GM12874 (cell line): ENCODE data around the gene EFCAB6.

ENCODE experiments used
- TF ChIP-seq, protein P1 (sequence below): IDR thresholded peaks from 2 replicates; pipeline ENCODE4 v1.5.1; 2011; ENCODE audit warnings: low read depth, mild to moderate bottlenecking, control low read depth, low read length, moderate library complexity; ENCODE audit not compliant: insufficient read depth

The EFCAB6 gene

DNA sequence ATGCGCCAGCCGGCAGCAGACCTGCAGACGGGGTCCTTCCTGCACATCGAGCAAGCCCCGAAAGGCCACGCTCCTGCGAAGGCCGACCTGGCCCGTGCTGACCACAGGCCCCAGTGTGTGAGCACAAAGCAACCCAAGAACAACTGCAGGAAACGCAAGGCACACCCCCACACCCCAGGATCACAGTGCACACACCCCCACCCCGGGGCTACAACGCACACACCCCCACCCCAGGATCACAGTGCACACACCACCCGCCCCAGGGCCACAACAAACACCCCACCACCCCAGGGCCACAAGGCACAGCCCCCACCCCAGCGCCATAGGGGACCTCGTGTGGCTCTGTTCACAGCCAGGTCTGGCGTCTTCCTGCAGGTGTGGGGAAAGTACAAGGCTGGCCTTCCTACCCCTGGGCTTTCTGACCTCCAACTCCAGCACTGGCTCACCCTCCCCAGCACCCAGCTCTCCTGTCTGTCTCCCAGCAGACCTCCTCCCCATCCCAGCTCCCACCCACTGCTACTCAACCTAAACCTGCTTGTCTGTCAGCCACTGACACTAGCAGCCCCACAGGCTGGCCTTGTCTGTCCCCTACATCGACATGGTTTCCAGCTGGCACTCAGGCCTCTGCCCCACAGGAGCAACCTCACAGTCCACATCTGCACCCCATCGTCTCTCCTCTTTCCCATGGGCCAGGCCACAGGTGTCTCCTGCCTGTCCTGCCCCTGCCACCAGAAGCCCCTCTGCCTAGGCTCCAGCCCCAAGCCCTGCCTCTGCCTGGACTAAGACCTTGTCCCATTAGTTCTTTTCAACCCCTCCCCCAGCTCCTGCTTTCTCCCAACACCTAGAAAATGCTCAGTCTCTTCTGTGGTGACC is 20.5 kb upstream of the EFCAB6 start:
- TF ChIP-seq, protein P1, sequence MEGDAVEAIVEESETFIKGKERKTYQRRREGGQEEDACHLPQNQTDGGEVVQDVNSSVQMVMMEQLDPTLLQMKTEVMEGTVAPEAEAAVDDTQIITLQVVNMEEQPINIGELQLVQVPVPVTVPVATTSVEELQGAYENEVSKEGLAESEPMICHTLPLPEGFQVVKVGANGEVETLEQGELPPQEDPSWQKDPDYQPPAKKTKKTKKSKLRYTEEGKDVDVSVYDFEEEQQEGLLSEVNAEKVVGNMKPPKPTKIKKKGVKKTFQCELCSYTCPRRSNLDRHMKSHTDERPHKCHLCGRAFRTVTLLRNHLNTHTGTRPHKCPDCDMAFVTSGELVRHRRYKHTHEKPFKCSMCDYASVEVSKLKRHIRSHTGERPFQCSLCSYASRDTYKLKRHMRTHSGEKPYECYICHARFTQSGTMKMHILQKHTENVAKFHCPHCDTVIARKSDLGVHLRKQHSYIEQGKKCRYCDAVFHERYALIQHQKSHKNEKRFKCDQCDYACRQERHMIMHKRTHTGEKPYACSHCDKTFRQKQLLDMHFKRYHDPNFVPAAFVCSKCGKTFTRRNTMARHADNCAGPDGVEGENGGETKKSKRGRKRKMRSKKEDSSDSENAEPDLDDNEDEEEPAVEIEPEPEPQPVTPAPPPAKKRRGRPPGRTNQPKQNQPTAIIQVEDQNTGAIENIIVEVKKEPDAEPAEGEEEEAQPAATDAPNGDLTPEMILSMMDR = no peak

DNA sequence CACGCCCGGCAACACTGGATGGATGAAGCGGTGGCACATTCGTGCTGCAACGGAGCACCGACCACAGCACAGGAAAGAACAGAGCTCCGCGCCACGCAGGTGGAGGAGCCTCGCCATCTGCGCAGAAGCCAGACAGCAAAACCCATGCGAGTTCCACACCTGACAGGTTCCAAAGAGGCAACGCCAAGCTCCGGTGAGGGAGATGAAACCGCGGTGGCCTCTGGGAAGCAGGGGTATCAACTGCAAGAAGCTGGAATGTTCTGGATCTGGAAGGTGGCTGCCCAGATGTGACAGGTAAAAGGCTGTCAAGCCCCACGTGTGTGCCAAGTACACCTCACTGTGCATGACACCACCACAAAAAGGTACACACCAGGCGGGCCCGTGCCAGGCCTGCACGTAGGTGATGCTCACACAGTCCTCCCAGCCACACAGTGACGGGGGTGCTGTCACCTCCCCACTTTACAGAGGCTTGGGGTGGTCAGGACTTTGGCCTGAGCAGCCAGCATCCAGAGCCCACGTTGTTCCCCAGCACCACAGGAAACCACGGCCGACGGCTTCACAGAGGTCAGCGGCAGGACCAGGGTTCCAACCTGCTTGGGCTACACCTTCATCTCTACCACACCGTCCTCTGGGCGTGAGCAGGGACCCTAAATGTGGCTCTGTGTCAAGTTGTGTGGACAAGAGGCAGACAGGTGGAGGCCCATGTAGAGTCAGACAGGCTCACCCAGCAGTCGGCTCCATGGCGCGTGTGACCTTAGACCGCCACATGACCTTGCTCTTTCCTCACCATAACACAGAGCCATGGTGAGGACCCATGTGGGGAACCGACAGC is 19.7 kb upstream of the EFCAB6 start:
- TF ChIP-seq, protein P1 = no peak

DNA sequence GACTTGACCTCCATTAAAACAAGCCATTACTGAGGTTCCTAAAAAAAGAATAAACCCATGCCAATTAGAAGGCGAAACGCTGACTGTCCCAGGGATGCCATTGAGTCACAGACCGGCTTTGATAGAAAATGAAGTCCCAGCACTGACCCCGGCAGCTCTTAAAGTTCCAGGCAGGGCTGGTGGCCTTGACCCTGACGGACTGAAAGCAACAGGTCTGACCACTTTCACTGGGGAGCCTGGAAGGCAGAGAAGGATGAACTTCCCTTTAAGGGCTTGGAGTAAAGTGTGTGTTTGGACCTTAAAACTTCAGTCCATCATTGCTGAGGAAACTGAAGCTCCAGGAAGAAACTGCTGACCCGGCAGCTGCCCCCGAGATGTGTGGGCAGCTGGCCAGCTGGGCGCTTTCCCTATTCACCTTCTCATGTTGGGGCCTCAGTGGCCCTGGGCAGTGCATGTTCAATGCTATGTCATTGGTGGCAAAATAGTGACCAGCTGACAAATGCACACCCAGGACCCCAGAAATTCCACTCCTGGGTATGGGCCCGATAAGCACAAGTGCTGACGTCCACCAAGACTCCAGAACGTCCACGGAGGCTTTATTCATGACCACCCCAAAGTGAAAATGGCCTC is 18.9 kb upstream of the EFCAB6 start:
- TF ChIP-seq, protein P1 = no peak

DNA sequence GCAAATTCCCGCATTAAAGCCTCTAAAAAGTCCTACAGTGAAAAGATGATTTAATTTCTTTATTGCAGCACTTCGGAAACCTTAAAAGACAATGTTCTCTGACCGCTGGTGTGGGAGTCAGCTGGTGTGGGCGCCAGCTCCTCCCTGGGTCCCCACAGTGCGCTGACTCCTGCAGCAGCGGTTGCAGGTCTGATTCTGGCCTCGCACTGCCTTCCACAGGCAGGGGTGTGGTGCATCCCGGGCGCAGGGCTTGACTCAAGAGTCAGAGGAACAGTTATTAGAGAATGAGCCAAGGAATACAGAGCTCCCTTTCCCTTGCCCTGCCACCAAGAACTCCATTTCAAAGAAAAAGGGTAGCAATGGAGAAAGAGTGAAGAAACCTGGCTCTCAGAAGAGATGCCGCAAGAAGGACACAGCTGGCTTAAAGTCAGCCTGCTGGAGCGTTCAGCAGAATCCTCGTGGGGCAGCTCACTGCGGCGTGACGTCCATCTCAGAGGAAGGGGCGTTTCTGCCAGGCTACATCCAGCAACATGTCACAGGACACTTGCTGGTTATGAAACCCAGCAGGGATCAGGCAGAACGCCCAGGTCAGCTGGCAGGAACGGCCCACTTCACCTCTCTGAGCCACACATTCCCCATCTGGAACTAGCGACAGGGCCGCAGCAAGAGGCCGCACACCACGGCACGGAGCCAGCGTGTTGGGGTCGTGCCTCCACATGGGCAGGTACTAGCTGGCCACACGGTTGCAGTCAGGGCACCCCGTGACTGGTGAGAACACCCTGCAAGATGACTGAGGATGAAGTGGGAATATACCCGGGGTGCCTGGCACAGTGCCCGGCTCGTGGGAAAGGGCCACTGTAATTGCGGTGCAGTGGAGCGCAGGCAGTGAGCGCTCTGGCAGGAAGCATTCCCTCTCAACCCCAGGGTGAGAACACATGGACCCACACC is 18.1 kb upstream of the EFCAB6 start:
- TF ChIP-seq, protein P1 = no peak

DNA sequence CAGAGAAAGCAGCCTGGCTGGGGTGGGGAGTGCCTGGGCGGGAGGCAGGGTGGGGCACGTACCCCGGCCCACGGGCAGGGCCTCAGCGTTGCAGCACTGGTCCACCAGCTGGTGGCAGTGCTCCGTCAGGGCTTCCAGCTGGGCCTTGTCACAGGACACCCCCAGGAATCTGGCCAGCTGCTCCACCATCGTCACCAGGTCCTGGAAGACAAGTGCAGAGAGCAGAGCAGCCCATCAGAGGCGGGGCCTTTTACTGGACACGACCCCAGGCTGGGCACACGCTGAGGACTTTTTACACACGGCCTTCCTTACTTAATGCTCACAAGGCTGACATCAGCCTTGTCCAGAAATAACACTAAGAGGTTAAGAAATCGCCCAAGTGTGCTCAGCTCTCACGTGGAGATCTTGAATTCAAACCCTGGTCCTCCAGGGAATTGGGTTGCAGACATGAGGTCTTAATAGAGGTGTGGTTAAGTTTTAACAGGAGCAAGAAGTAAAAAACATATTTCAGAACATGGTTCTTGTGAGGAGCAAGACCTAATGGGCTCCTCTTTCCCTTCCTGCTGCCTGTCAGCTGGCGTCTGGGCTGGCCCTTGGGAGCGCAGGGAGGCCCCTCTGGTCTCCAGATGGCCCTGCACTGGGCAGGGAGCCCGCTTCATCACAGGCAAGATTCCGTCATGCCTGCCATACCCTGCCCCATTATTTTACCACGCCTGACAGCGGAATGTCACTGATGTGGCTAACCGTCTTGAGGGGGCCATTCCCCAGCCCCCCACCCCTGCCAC is 17.1 kb upstream of the EFCAB6 start:
- TF ChIP-seq, protein P1 = no peak

DNA sequence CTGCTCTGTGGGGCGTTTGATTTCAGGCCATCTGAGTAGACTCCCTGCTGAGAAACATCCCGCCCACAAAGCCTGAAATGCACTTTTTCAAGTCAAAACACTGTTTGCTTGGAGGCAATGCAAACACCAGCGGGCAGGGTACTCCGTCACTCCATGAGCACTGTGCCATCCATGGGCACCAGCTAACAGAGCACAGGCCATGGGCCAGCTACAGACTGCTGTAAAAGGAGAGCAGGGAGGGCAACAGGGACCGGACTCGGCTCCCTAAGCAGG is 16.6 kb upstream of the EFCAB6 start:
- TF ChIP-seq, protein P1 = no peak
